GM18909 (cell line): ENCODE data around the gene IQGAP2.

Source experiments
- ATAC-seq: cut with Tn5 transposase; IDR thresholded peaks from one replicate; pipeline ENCODE4 v1.9.1; 2021; ENCODE audit warnings: mild to moderate bottlenecking; ENCODE audit not compliant: unreplicated experiment, poor library complexity

The IQGAP2 gene

GRCh38 chr5:76555717-76556116 lies 152.6 kb downstream of the IQGAP2 start:
- no peak for ATAC-seq

GRCh38 chr5:76556511-76557221 lies 153.6 kb downstream of the IQGAP2 start:
- peak; percentile 94 for ATAC-seq

- ATAC-seq, result no peak
These were observed 158.1 kb downstream of the IQGAP2 start for GRCh38 chr5:76560952-76561891.

- ATAC-seq, result no peak
These were observed 158.9 kb downstream of the IQGAP2 start for GRCh38 chr5:76561959-76562358.

- ATAC-seq, result no peak
These were observed 161.9 kb downstream of the IQGAP2 start for GRCh38 chr5:76565009-76565408.

- ATAC-seq, result no peak
These were observed 167.1 kb downstream of the IQGAP2 start for GRCh38 chr5:76570153-76570552.

- no peak for ATAC-seq
These were observed 168.5 kb downstream of the IQGAP2 start for GRCh38 chr5:76571559-76571958.

- ATAC-seq, result no peak
These were observed 173.4 kb downstream of the IQGAP2 start for GRCh38 chr5:76576450-76576849.

GRCh38 chr5:76576996-76577395 lies 173.9 kb downstream of the IQGAP2 start:
- ATAC-seq, result no peak

- ATAC-seq, result no peak
These were observed 176.3 kb downstream of the IQGAP2 start for GRCh38 chr5:76579166-76579937.

- no peak for ATAC-seq
These were observed 177.9 kb downstream of the IQGAP2 start for GRCh38 chr5:76580981-76581380.

- peak; percentile 72 for ATAC-seq
These were observed 179.4 kb downstream of the IQGAP2 start for GRCh38 chr5:76582230-76583162.

GRCh38 chr5:76583163-76584047 lies 180.3 kb downstream of the IQGAP2 start:
- no peak for ATAC-seq

GRCh38 chr5:76585783-76586217 lies 182.7 kb downstream of the IQGAP2 start:
- no peak for ATAC-seq

GRCh38 chr5:76586531-76586930 lies 183.4 kb downstream of the IQGAP2 start:
- ATAC-seq, result no peak

- peak; percentile 93 for ATAC-seq
These were observed 186.9 kb downstream of the IQGAP2 start for GRCh38 chr5:76590027-76590426.

- ATAC-seq, result no peak
These were observed 188.3 kb downstream of the IQGAP2 start for GRCh38 chr5:76591366-76591765.

GRCh38 chr5:76592692-76593091 lies 189.6 kb downstream of the IQGAP2 start:
- no peak for ATAC-seq

GRCh38 chr5:76594107-76594506 lies 191.0 kb downstream of the IQGAP2 start:
- ATAC-seq, result no peak
